IMR-90 (cell line): ENCODE results near the gene ROR2. TPM values are rescaled to one million over a fixed set of nuclear protein-coding genes. Genes with fewer than 3 reads are reported as not detected.
A peak's percentile ranks its signal among the peaks of the same experiment; 100 is the strongest.

Source experiments
- ATAC-seq: fragments of 200-7000 bp; cut with Tn5 transposase; 2 replicates; pipeline ENCODE4 v1.9.1; 2020; ENCODE audit warnings: low read depth, mild to moderate bottlenecking, moderate library complexity
- BruUV-seq: library from RNA; stranded (reverse); fragments of 400-500 nt; replicated peaks from 2 replicates; lab custom pipeline; 2021; lab: Mats Ljungman, UMichigan
- CTCF ChIA-PET: fragments of 300-600 bp; formaldehyde crosslinking; extraction: SDS; loops from one replicate; lab custom pipeline; 2021; ENCODE audit warnings: antibody characterized with exemption; lab: Yijun Ruan, JAX
- POLR2A ChIA-PET: fragments of 300-600 bp; sonication (Branson Sonifier 250); formaldehyde crosslinking; loops from one replicate; lab custom pipeline; 2022; ENCODE audit warnings: antibody characterized with exemption; ENCODE audit not compliant: unreplicated experiment; lab: Charles Lee
- DNase-seq: peaks from one replicate; pipeline ENCODE4 v3.0.0; 2013
- H2AFZ ChIP-seq: replicated peaks from 2 replicates; pipeline ENCODE3; 2013; ENCODE audit warnings: low read length, mild to moderate bottlenecking; ENCODE audit not compliant: poor library complexity
- H2AK5ac ChIP-seq: 2 replicates; pipeline ENCODE4 v1.6.1; 2013; ENCODE audit warnings: low read depth, low read length, inconsistent platforms
- H2AK9ac ChIP-seq: replicated peaks from 2 replicates; pipeline ENCODE3; 2013; ENCODE audit warnings: mild to moderate bottlenecking, low read depth, low read length, moderate library complexity; ENCODE audit not compliant: poor library complexity
- H2BK120ac ChIP-seq: 2 replicates; pipeline ENCODE4 v1.6.1; 2013; ENCODE audit warnings: low read depth, low read length, inconsistent platforms
- H2BK15ac ChIP-seq: 3 replicates; pipeline ENCODE4 v1.6.1; 2013; ENCODE audit warnings: low read depth, low read length, inconsistent platforms
- H2BK20ac ChIP-seq: 2 replicates; pipeline ENCODE4 v1.6.1; 2013; ENCODE audit warnings: low read depth, mild to moderate bottlenecking, inconsistent platforms, low read length, moderate library complexity
- H2BK5ac ChIP-seq: 2 replicates; pipeline ENCODE4 v1.6.1; 2013; ENCODE audit warnings: mild to moderate bottlenecking, low read depth, low read length, inconsistent platforms; ENCODE audit not compliant: poor library complexity, severe bottlenecking
- H3K14ac ChIP-seq: replicated peaks from 2 replicates; pipeline ENCODE4 v1.6.1; 2013; ENCODE audit warnings: low read depth, low read length, inconsistent platforms
- H3K18ac ChIP-seq: 2 replicates; pipeline ENCODE4 v1.6.1; 2013; ENCODE audit warnings: low read depth, low read length, control low read depth
- H3K23ac ChIP-seq: 2 replicates; pipeline ENCODE4 v1.6.1; 2013; ENCODE audit warnings: low read depth, low read length, inconsistent platforms
- H3K27ac ChIP-seq: 2 replicates; pipeline ENCODE4 v1.5.1; 2013; ENCODE audit warnings: mild to moderate bottlenecking, control low read depth, low read length; ENCODE audit not compliant: insufficient read depth
- H3K27me3 ChIP-seq: 2 replicates; pipeline ENCODE4 v1.6.1; 2013; ENCODE audit warnings: low read length; ENCODE audit not compliant: control insufficient read depth, insufficient read depth
- H3K36me3 ChIP-seq: 2 replicates; pipeline ENCODE4 v1.6.1; 2013; ENCODE audit warnings: low read length, mixed read lengths; ENCODE audit not compliant: control insufficient read depth, insufficient read depth
- H3K4ac ChIP-seq: 2 replicates; pipeline ENCODE4 v1.6.1; 2013; ENCODE audit warnings: low read depth, low read length, inconsistent platforms
- H3K4me1 ChIP-seq: 2 replicates; pipeline ENCODE4 v1.6.1; 2013; ENCODE audit warnings: low read length, mixed read lengths; ENCODE audit not compliant: control insufficient read depth, insufficient read depth
- H3K4me2 ChIP-seq: 2 replicates; pipeline ENCODE4 v1.6.1; 2013; ENCODE audit warnings: low read depth, mild to moderate bottlenecking, control low read depth, low read length, moderate library complexity
- H3K4me3 ChIP-seq: 2 replicates; pipeline ENCODE4 v1.5.1; 2013; ENCODE audit warnings: low read depth, mild to moderate bottlenecking, control low read depth, low read length, moderate library complexity; ENCODE audit not compliant: insufficient read depth
- H3K56ac ChIP-seq: 2 replicates; pipeline ENCODE4 v1.6.1; 2013; ENCODE audit warnings: low read length, inconsistent platforms; ENCODE audit not compliant: insufficient read depth; ENCODE audit errors: extremely low read depth
- H3K79me1 ChIP-seq, 2 experiments: 2 replicates each; pipeline ENCODE4 v1.6.1; 2013; ENCODE audit warnings: low read length in 2 of 2, inconsistent platforms in 1 of 2, low read depth in 1 of 2
- H3K9ac ChIP-seq: 2 replicates; pipeline ENCODE4 v1.6.1; 2013; ENCODE audit warnings: low read depth, low read length, control low read depth
- H3K9me1 ChIP-seq: 2 replicates; pipeline ENCODE4 v1.6.1; 2013; ENCODE audit warnings: low read length, inconsistent platforms; ENCODE audit not compliant: insufficient read depth
- H3K9me3 ChIP-seq: 2 replicates; pipeline ENCODE4 v1.6.1; 2013; ENCODE audit warnings: low read length; ENCODE audit not compliant: control insufficient read depth, insufficient read depth
- H4K20me1 ChIP-seq: 2 replicates; pipeline ENCODE4 v1.6.1; 2013; ENCODE audit warnings: low read length, inconsistent platforms; ENCODE audit not compliant: insufficient read depth
- H4K5ac ChIP-seq: 2 replicates; pipeline ENCODE4 v1.6.1; 2013; ENCODE audit warnings: mild to moderate bottlenecking, low read depth, low read length, control low read depth
- H4K8ac ChIP-seq, 2 experiments: 2 replicates each; pipeline ENCODE4 v1.6.1; 2013; ENCODE audit warnings: low read depth in 2 of 2, low read length in 2 of 2, control low read depth in 1 of 2, inconsistent platforms in 1 of 2
- H4K91ac ChIP-seq: 2 replicates; pipeline ENCODE4 v1.6.1; 2013; ENCODE audit warnings: low read depth, low read length, inconsistent platforms; ENCODE audit not compliant: insufficient read depth
- CEBPB ChIP-seq: IDR thresholded peaks from 2 replicates; pipeline ENCODE4 v1.6.1; 2012; ENCODE audit warnings: low read depth, low read length, improper control_type of control experiment
- CTCF ChIP-seq: conservative IDR thresholded peaks from 2 replicates; pipeline ENCODE4 v1.5.1; 2012; ENCODE audit warnings: mild to moderate bottlenecking, low read depth, low read length, improper control_type of control experiment
- WGBS, 2 experiments: methylation state at CpG; one replicate each; pipeline versions ENCODE4 v1.1.5 to v1.1.7; 2013; ENCODE audit warnings: missing lambda C conversion rate in 2 of 2; ENCODE audit not compliant: insufficient read length in 1 of 2; ENCODE audit errors: extremely low coverage in 2 of 2; 5-methylcytosine and 5-hydroxymethylcytosine counted together
- dilution Hi-C: fragments of 300-500 bp; cut with HindIII; formaldehyde crosslinking; loops from one replicate; pipeline ENCODE4 v1.14.3; 2018; ENCODE audit warnings: low sequenced_read_pairs; ENCODE audit not compliant: unreplicated experiment
- in situ Hi-C: fragments of 300-500 bp; cut with MboI; formaldehyde crosslinking; loops from 3 replicates; pipeline ENCODE4 v1.14.3; 2019; ENCODE audit warnings: low sequenced_read_pairs, inconsistent platforms, mixed read lengths
- intact Hi-C: fragments of 100-400 bp; cut with micrococcal nuclease; formaldehyde crosslinking; loops from 2 replicates; pipeline ENCODE4 v1.10.0; 2022
- polyA plus RNA-seq, 3 experiments: library from polyadenylated mRNA; depleted of rRNA; stranded (reverse); fragments of >200 nt; gene quantifications; 2 replicates each; pipeline ENCODE4 v1.2.3, GENCODE V29; 2012; ENCODE audit warnings: low replicate concordance in 1 of 3
- total RNA-seq: library from RNA; depleted of rRNA; stranded (reverse); fragments of >200 nt; gene quantifications from 2 replicates; pipeline ENCODE4 v1.2.3, GENCODE V29; 2012

ROR2 gene
- total and polyA plus RNA-seq, 2 of the 4 experiments (the other 2 are of a cell fraction): 2.3 to 4.8 TPM

GRCh38 chr9:91777292-91777830 lies 172.7 kb downstream of the ROR2 start:
- Histone ChIP-seq H2BK5ac (peak overlapping the region; percentile 61), H3K4me1 (peaks cover 18% of the 10 kb centered on the region), H2AK5ac (no peak overlapping the region), H3K4me2 (peak overlapping the region; percentile 41; the same call in 1 of the 2 replicates), H3K79me1 (peaks cover 0 to 6% of the 10 kb centered on the region in 2 experiments; a peak in 1 of 4 replicates), H3K4me3 (no peak overlapping the region), H2BK15ac (no peak overlapping the region), H2BK20ac (peak overlapping the region; percentile 61; the same call in 1 of the 2 replicates), H3K14ac (no peak overlapping the region), H4K91ac (no peak overlapping the region), H3K27ac (peak overlapping the region; percentile 37; the same call in 1 of the 2 replicates), H3K23ac (no peak overlapping the region), H4K8ac (peak overlapping the region in 1 of 2 experiments; percentile 42; a peak in 1 of 4 replicates), H3K9me1 (peaks cover 12% of the 10 kb centered on the region), H3K56ac (no peak overlapping the region), H3K27me3 (no peaks in the 10 kb centered on the region; the same call in 1 of the 2 replicates), H3K9ac (no peak overlapping the region), H4K20me1 (no peaks in the 10 kb centered on the region), H4K5ac (no peak overlapping the region), H2AK9ac (no peak overlapping the region), H3K4ac (no peak overlapping the region; the same call in 1 of the 2 replicates), H3K36me3 (peaks cover 11% of the 10 kb centered on the region; the same call in 1 of the 2 replicates), H2AFZ (no peak overlapping the region), H3K18ac (no peak overlapping the region), H3K9me3 (no peaks in the 10 kb centered on the region), H2BK120ac (peak overlapping the region; percentile 91; the same call in 1 of the 2 replicates)
- no TSS peak for BruUV-seq
- DNase-seq (peak; percentile 80), ATAC-seq (peak; percentile 53)
- in situ Hi-C loops (loop anchor here (10.0 kb wide), 1 partner anchor 177 kb away; the partner anchor contains the start of gene ROR2), intact Hi-C loops (loop anchor here (5.0 to 10.0 kb wide), 4 partner anchors 40 to 860 kb away; no protein-coding TSS in a partner anchor), dilution Hi-C loops (no loop called here)
- no CpG with 5 or more reads among the region's 4 CpGs for WGBS, 2 experiments
- ChIA-PET POLR2A (no interaction called here), CTCF (interaction anchor here (0.9 to 1.5 kb wide), 2 partner anchors 14 to 173 kb away, joined by 3 read pairs; partner anchors contain the start of gene ROR2)
- TF ChIP-seq CEBPB (peak; percentile 99), CTCF (no peak)
